Jurkat, Clone E6-1 (cell line): ENCODE measurements around the gene CYP17A1.

ENCODE experiments used
- DNase-seq: peaks from one replicate; pipeline ENCODE4 v3.0.0-alpha.2; 2011; ENCODE audit warnings: low read depth, low spot score
- H3K4me3 ChIP-seq: 2 replicates; pipeline ENCODE4 v1.5.1; 2011; ENCODE audit warnings: mild to moderate bottlenecking, low read length, control low read depth, moderate library complexity

The CYP17A1 gene

GRCh38 chr10:102781921-102782557 is 55.2 kb downstream of the CYP17A1 start:
- H3K4me3 ChIP-seq = no peak overlapping the region
- DNase-seq = no peak

DNA sequence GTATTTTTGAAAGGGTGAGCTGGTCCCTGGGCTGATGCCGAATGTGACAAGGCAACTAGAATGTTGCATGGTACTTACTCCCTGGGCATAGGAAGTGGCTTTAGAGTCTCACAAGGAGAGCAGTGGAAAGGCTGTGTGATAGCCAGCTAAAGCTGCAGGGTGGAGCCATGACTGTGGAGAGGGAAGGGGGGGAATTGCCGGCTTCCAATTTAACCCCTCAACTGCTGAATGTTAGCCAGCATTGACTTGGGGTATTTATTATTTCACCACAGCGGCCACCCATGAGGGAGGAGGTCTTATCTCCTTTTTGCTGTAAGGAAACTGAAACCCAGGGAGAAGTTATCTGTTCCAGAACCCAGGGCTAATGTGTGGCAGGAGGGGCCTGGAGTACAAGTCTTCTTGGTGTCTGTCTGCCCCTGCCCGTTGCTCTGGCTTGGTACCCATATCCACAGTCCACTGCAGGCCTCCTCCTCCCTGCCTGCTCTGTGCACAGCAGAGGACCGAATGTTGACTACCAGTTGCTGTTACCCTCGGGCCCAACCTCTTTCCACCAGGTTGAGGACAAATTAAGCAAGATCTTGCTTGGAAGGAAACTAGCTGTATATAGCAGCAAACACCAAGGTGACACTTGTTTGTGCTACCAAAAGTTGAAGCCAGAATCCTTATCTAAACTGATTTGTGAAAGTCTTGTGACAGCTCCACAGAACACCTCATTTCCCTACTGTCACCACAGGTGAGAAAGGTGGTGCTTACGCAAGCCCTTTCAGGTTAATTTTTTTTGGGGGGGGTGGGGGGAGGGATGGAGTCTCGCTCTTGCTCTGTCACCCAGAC is 55.9 kb downstream of the CYP17A1 start:
- no peak overlapping the region for H3K4me3 ChIP-seq
- no peak for DNase-seq
